ENCODE data around the gene PTPRT. TPM values are rescaled to one million over a fixed set of nuclear protein-coding genes. Genes with fewer than 3 reads are reported as not detected.

PTPRT gene
- total RNA-seq, 6 experiments from 2014 or later, result not detected

DNA sequence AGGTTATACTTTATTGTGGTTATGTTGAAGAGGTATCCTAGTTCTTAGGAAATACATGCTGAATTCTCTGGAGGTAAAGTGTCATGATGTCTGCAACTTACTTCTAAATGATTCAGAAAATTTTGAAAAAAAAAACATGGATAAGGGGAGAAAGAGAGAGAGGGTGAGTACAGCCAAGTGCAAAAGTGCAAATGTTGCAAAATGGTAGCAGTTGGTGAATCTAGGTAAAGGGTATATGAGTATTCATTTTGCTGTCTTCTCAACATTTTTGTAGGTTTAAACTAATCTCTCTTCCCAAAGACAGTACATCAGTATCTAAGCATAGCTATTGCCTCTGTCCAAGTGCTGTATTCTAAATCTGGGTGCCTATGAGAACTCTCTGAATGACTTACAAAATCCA, 992.1 kb downstream of the PTPRT start:
- H3K36me3 Mint-ChIP-seq (ENCODE audit: low read depth), result peaks cover 10% of the 10 kb centered on the region; the same call in 1 of the 2 replicates
- no peak overlapping the region for H3K27ac Mint-ChIP-seq
- H3K9me3 Mint-ChIP-seq, result peaks cover 54% of the 10 kb centered on the region
- H3K27me3 Mint-ChIP-seq (ENCODE audit: insufficient read depth), result peaks cover 2% of the 10 kb centered on the region; the same call in 1 of the 2 replicates
- no peaks in the 10 kb centered on the region for H3K4me1 Mint-ChIP-seq (ENCODE audit: low read depth)
- H3K4me3 Mint-ChIP-seq, result no peak overlapping the region
- TF ChIP-seq, protein P1, sequence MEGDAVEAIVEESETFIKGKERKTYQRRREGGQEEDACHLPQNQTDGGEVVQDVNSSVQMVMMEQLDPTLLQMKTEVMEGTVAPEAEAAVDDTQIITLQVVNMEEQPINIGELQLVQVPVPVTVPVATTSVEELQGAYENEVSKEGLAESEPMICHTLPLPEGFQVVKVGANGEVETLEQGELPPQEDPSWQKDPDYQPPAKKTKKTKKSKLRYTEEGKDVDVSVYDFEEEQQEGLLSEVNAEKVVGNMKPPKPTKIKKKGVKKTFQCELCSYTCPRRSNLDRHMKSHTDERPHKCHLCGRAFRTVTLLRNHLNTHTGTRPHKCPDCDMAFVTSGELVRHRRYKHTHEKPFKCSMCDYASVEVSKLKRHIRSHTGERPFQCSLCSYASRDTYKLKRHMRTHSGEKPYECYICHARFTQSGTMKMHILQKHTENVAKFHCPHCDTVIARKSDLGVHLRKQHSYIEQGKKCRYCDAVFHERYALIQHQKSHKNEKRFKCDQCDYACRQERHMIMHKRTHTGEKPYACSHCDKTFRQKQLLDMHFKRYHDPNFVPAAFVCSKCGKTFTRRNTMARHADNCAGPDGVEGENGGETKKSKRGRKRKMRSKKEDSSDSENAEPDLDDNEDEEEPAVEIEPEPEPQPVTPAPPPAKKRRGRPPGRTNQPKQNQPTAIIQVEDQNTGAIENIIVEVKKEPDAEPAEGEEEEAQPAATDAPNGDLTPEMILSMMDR (IDR thresholded peaks at IDR 0.05), result no peak
- DNase-seq, result no peak

DNA sequence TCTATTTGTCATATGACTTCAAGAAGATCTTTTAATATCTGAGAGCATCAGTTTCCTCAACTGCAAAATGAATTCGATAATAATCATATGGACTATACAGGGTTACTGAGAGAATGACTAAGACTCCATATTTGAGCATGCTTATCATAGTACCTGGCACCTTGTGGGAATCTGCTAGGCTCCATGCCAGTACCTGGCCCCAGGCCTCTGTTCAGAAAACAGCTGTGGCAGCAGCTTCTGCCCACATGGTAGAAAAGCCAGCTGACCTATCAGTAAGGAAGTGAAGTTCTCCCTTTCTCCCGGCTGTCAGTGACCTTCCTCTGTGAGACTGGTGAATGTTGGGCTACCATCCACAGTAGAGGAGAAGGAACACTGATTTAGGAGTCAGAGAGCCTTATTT, 996.6 kb downstream of the PTPRT start:
- H3K4me3 Mint-ChIP-seq, result no peak overlapping the region
- no peak for DNase-seq
- H3K4me1 Mint-ChIP-seq (ENCODE audit: low read depth), result no peaks in the 10 kb centered on the region
- TF ChIP-seq, protein P1 (IDR thresholded peaks at IDR 0.05), result no peak
- peaks cover 47% of the 10 kb centered on the region for H3K9me3 Mint-ChIP-seq
- peaks cover 5% of the 10 kb centered on the region; the same call in 1 of the 2 replicates for H3K36me3 Mint-ChIP-seq (ENCODE audit: low read depth)
- H3K27ac Mint-ChIP-seq, result no peak overlapping the region
- H3K27me3 Mint-ChIP-seq (ENCODE audit: insufficient read depth), result no peaks in the 10 kb centered on the region; the same call in 1 of the 2 replicates

DNA sequence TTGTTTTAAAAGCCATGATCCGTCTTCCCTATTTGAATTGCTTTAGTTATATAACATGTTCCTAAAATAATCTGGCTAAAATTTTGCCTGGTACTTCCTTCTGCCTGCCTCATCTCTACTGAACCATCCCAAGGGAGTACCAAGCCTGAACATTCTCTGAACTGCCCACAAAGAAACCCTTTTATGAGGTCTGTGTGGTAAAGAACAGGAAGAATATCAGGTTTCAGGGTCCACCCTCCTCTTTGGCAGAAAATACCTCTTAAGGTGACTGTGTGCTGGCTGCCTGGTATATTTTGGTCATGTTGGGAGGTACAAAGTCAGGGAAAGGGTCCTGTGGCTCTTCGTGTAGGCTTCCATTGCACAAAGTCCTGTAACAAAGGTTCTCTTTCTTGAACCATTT, 997.4 kb downstream of the PTPRT start:
- Mint-ChIP-seq H3K27me3 (ENCODE audit: insufficient read depth) (no peaks in the 10 kb centered on the region; the same call in 1 of the 2 replicates), H3K27ac (no peak overlapping the region), H3K4me1 (ENCODE audit: low read depth) (no peaks in the 10 kb centered on the region), H3K4me3 (no peak overlapping the region), H3K9me3 (peaks cover 48% of the 10 kb centered on the region), H3K36me3 (ENCODE audit: low read depth) (peaks cover 5% of the 10 kb centered on the region; the same call in 1 of the 2 replicates)
- TF ChIP-seq, protein P1 (IDR thresholded peaks at IDR 0.05), result no peak
- no peak for DNase-seq

DNA sequence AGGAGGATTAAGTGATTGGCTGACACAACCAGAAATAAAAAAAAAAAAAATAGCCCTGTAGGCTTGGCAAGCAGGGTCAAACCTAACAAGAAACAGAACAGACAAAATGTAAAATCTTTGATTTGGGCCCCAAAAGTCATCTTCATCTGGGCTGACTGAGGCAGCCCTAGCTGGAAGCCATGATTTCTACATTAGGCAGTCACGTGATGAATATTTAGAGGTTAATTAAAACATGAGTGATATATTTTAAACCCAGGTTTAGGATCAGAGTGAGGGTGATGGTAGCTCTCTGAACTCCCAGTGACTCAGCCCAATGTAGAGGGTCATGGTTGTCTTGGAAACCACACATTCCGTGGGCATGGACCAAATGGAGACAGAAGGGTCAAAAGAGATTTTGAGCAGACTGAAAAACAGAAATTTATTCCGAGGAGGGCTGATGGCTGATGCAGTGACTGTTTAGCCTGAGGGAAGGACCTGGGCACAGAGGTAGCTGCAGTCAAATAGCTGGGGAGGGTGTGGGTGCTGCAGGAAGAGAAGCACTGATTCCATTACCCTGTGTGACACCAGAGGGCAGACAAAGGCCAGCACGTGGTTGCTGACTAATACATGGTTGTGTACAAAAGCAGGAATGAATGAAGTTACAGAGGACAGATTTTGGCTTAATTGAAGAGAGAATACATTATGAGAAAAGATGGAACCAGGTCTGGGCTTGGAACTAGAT, 998.4 kb downstream of the PTPRT start:
- DNase-seq, result no peak
- no peaks in the 10 kb centered on the region for H3K4me1 Mint-ChIP-seq (ENCODE audit: low read depth)
- H3K4me3 Mint-ChIP-seq, result no peak overlapping the region
- H3K27ac Mint-ChIP-seq, result no peak overlapping the region
- TF ChIP-seq, protein P1 (IDR thresholded peaks at IDR 0.05), result no peak
- H3K36me3 Mint-ChIP-seq (ENCODE audit: low read depth), result peaks cover 5% of the 10 kb centered on the region; the same call in 1 of the 2 replicates
- H3K27me3 Mint-ChIP-seq (ENCODE audit: insufficient read depth), result no peaks in the 10 kb centered on the region; the same call in 1 of the 2 replicates
- peaks cover 51% of the 10 kb centered on the region for H3K9me3 Mint-ChIP-seq

DNA sequence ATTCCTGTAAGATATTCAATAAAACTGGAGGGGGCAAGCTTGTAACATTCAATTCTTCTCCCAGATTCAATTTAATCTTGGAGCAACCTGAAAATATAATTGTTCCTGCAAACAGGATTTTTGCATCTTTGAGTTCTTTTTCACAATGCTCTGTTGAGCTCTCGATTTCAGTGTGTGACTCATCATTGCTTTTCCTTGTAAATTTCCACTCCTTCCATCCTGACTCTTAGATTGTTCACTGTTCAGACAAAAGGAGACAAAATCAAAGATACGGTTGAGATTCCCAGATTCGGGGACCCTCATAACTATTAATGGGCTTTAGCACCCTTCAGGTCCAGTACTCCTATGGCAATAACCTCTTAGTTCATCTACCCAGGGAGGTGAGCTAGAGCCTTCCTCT, 999.6 kb downstream of the PTPRT start:
- Mint-ChIP-seq H3K9me3 (peaks cover 52% of the 10 kb centered on the region), H3K27ac (no peak overlapping the region), H3K36me3 (ENCODE audit: low read depth) (peaks cover 5% of the 10 kb centered on the region; the same call in 1 of the 2 replicates), H3K4me1 (ENCODE audit: low read depth) (no peaks in the 10 kb centered on the region), H3K27me3 (ENCODE audit: insufficient read depth) (no peaks in the 10 kb centered on the region; the same call in 1 of the 2 replicates), H3K4me3 (no peak overlapping the region)
- TF ChIP-seq, protein P1 (IDR thresholded peaks at IDR 0.05), result no peak
- no peak for DNase-seq
